Kidney epithelial cell (primary cell): ENCODE measurements around the gene MAGI1. TPM values are rescaled to one million over a fixed set of nuclear protein-coding genes. Genes with fewer than 3 reads are reported as not detected.
A peak's percentile ranks its signal among the peaks of the same experiment; 100 is the strongest.

Experiments
- DNase-seq: peaks from one replicate; pipeline ENCODE4 v3.0.0-alpha.2; 2010; ENCODE audit warnings: low read depth
- H3K27me3 ChIP-seq: 2 replicates; pipeline ENCODE4 v1.6.0; 2011; ENCODE audit warnings: low read length; ENCODE audit not compliant: control insufficient read depth, insufficient read depth
- H3K36me3 ChIP-seq: 2 replicates; pipeline ENCODE4 v1.5.1; 2011; ENCODE audit warnings: low read length; ENCODE audit not compliant: control insufficient read depth, insufficient read depth
- H3K4me3 ChIP-seq: 2 replicates; pipeline ENCODE4 v1.5.1; 2011; ENCODE audit warnings: low read depth, mild to moderate bottlenecking, control low read depth, low read length
- CTCF ChIP-seq: IDR thresholded peaks from 2 replicates; pipeline ENCODE4 v1.5.1; 2011; ENCODE audit warnings: mild to moderate bottlenecking, moderate library complexity, low read length, control low read depth, inconsistent platforms; ENCODE audit not compliant: insufficient read depth, poor library complexity, severe bottlenecking
- total RNA-seq: library from RNA; depleted of rRNA; stranded (reverse); fragments of >200 nt; gene quantifications from 2 replicates; pipeline ENCODE4 v1.2.3, GENCODE V29; 2015

MAGI1 gene
- total RNA-seq, 1 donor from 2014 or later, result 15.8 TPM

DNA sequence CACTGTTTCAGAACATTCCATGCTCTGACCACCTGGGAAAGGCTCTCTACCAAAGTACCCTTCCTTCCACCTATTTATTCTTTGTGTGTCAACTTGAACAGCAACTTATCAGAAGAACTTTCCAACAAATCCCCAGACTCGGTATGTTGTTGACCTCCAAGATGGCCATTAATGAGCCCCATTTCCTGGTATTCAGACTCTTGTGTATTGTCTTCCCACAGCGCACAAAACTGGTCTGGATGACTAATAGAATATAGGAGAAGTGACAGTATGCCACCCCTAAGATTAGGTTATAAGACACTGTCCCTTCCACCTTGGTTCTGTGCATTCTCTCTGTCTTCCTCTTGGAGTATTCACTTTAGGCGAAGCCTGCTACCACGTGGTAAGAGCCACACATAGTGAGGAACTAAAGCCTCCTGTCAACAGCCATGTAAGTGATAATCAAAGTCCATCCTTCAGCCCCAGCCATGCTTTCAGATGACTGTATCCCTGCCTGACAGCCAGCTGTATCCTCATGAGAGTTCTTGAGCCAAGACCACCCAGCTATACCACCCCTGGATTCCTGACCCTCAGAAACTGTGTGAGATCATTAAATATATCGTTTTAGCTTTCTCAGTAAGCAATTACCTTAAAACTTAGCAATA is 481.7 kb downstream of the MAGI1 start:
- no peaks in the 10 kb centered on the region for H3K36me3 ChIP-seq
- no peak for TF ChIP-seq CTCF
- DNase-seq, result no peak
- H3K27me3 ChIP-seq, result no peaks in the 10 kb centered on the region
- no peak overlapping the region for H3K4me3 ChIP-seq

GRCh38 chr3:65552434-65552833 is 486.3 kb downstream of the MAGI1 start:
- Histone ChIP-seq H3K36me3 (no peaks in the 10 kb centered on the region), H3K4me3 (no peak overlapping the region), H3K27me3 (peaks cover 2% of the 10 kb centered on the region)
- no peak for DNase-seq
- TF ChIP-seq CTCF, result no peak

DNA sequence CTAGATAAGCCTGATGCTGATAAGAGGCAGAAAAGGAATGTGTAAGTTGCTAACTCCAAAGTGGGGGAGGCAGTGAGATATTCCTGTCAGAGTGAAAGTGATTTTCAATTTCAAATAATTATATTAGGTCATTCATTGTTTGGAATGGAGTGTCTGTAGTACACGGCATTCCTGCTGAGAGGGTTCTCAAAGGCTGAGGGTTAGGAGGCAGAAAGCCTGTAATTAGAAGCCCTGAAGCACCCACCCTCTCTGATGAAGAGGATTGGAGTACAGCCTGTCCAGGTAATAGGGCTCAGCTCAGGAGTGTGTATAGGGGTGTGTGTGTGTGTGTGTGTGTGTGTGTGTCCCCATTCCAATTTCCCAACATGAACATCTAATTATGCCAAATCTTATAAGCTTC is 486.8 kb downstream of the MAGI1 start:
- no peak for DNase-seq
- no peak for TF ChIP-seq CTCF
- H3K27me3 ChIP-seq, result peaks cover 2% of the 10 kb centered on the region
- H3K36me3 ChIP-seq, result no peaks in the 10 kb centered on the region
- H3K4me3 ChIP-seq, result no peak overlapping the region

GRCh38 chr3:65550137-65550536 is 488.6 kb downstream of the MAGI1 start:
- Histone ChIP-seq H3K36me3 (no peaks in the 10 kb centered on the region), H3K4me3 (no peak overlapping the region), H3K27me3 (peaks cover 2% of the 10 kb centered on the region)
- no peak for TF ChIP-seq CTCF
- DNase-seq, result no peak

DNA sequence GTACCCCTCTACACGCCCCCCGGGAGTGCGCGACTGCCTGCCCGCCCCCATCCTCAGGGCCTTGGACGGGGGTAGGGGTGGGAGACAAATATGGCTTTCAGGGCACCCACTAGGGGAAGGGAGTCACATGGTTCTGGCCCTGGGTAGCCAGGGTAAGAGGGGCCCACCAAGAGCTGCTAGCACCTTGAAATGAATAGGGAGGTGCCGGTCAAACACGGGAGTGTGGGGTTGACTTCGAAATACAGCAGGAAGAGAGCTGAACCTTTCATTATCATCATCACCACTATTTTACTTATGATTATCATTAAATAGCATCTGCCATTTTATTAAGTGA is 489.1 kb downstream of the MAGI1 start:
- H3K4me3 ChIP-seq, result peak overlapping the region; percentile 53
- TF ChIP-seq CTCF, result no peak
- DNase-seq, result no peak
- H3K36me3 ChIP-seq, result no peaks in the 10 kb centered on the region
- peaks cover 2% of the 10 kb centered on the region for H3K27me3 ChIP-seq
